HepG2 (cell line): Measurements from ENCODE around the gene DCTN3. TPM values are rescaled to one million over a fixed set of nuclear protein-coding genes. Genes with fewer than 3 reads are reported as not detected.

ENCODE experiments used
- ATAC-seq: fragments of 200-7000 bp; cut with Tn5 transposase; 3 replicates; pipeline ENCODE4 v1.9.1; 2020; ENCODE audit warnings: mild to moderate bottlenecking, moderate library complexity
- BruUV-seq: library from RNA; stranded (reverse); fragments of 400-500 nt; replicated peaks from 2 replicates; lab custom pipeline; 2021; lab: Mats Ljungman, UMichigan
- CTCF ChIA-PET: fragments of 300-600 bp; formaldehyde crosslinking; extraction: SDS; loops from one replicate; lab custom pipeline; 2021; ENCODE audit warnings: low total read pairs, inconsistent platforms, low intra/inter-chr PET ratio; lab: Yijun Ruan, JAX
- POLR2A ChIA-PET: fragments of 350-600 bp; sonication (Branson Sonifier 250); formaldehyde crosslinking; loops from one replicate; lab custom pipeline; 2020; ENCODE audit warnings: antibody characterized with exemption, inconsistent platforms; lab: Yijun Ruan, JAX
- DNase-seq: peaks from one replicate; pipeline ENCODE4 v3.0.0-alpha.2; 2015; ENCODE audit warnings: low spot score
- FAIRE-seq: peaks from 3 replicates; lab custom pipeline; 2011; peaks lifted over from hg19 to GRCh38; lab: Jason Lieb, UNC
- H2AFZ ChIP-seq: one replicate; pipeline ENCODE4 v1.6.1; 2011; ENCODE audit warnings: low read length, inconsistent platforms
- H3K27ac ChIP-seq: fragments of 300-600 bp; 3 replicates; pipeline ENCODE4 v1.8.0; 2011; ENCODE audit warnings: mixed run types, mild to moderate bottlenecking, mixed read lengths, low read length, inconsistent platforms; ENCODE audit not compliant: insufficient read depth; ENCODE audit errors: extremely low read length
- H3K27me3 ChIP-seq, 2 experiments: fragments of 200-600 bp in 1 of 2; 2 replicates in 1 of 2; 3 replicates in 1 of 2; pipeline versions ENCODE4 v1.6.0 to v1.8.0; 2011; ENCODE audit warnings: low read length in 2 of 2, mild to moderate bottlenecking in 2 of 2, moderate library complexity in 2 of 2, inconsistent platforms in 1 of 2; ENCODE audit not compliant: insufficient read depth in 2 of 2, control insufficient read depth in 1 of 2
- H3K36me3 ChIP-seq, 2 experiments: fragments of 200-600 bp in 1 of 2; replicated peaks in 1 of 2; 2 replicates in 1 of 2; 3 replicates in 1 of 2; pipeline versions ENCODE4 v1.5.1 to v1.8.0; 2011; ENCODE audit warnings: low read length in 2 of 2, inconsistent platforms in 1 of 2; ENCODE audit not compliant: insufficient read depth in 2 of 2, control insufficient read depth in 1 of 2
- H3K4me1 ChIP-seq: 2 replicates; pipeline ENCODE4 v1.5.1; 2012; ENCODE audit warnings: low read length, inconsistent platforms; ENCODE audit not compliant: insufficient read depth
- H3K4me2 ChIP-seq: 2 replicates; pipeline ENCODE4 v1.6.0; 2011; ENCODE audit warnings: low read depth, low read length, inconsistent platforms
- H3K4me3 ChIP-seq, 3 experiments: fragments of 200-600 bp in 1 of 3; sonication (generic), shearing (Covaris generic) in 1 of 3; replicated peaks in 1 of 3; 2 replicates each; pipeline ENCODE4 v1.5.1; 2011 to 2016; ENCODE audit warnings: low read length in 3 of 3, inconsistent platforms in 2 of 3, low read depth in 2 of 3, mild to moderate bottlenecking in 2 of 3, control low read depth in 1 of 3, mixed read lengths in 1 of 3; ENCODE audit not compliant: insufficient read depth in 1 of 3
- H3K79me2 ChIP-seq: one replicate; pipeline ENCODE4 v1.6.1; 2011; ENCODE audit warnings: low read length, inconsistent platforms; ENCODE audit not compliant: insufficient read depth
- H3K9ac ChIP-seq: 2 replicates; pipeline ENCODE4 v1.6.0; 2011; ENCODE audit warnings: mild to moderate bottlenecking, low read depth, low read length, inconsistent platforms; ENCODE audit not compliant: insufficient read depth
- H3K9me3 ChIP-seq: 2 replicates; pipeline ENCODE4 v1.5.1; 2012; ENCODE audit warnings: mild to moderate bottlenecking, low read length
- H4K20me1 ChIP-seq: 2 replicates; pipeline ENCODE4 v1.6.0; 2011; ENCODE audit warnings: inconsistent platforms, mild to moderate bottlenecking, low read length, moderate library complexity; ENCODE audit not compliant: insufficient read depth
- ATF2 ChIP-seq: sonication (generic); formaldehyde crosslinking; IDR thresholded peaks from 2 replicates; pipeline ENCODE4 v1.4.0; 2020; ENCODE audit warnings: missing genetic modification reagents
- BORCS8-MEF2B ChIP-seq: sonication (generic); formaldehyde crosslinking; IDR thresholded peaks from 2 replicates; pipeline ENCODE4 v1.8.0; 2022; ENCODE audit warnings: mild to moderate bottlenecking, missing genetic modification reagents
- FOXM1 ChIP-seq: sonication (generic); formaldehyde crosslinking; IDR thresholded peaks from 2 replicates; pipeline ENCODE4 v1.5.0; 2020; ENCODE audit warnings: missing genetic modification reagents
- HIVEP1 ChIP-seq: sonication (generic); formaldehyde crosslinking; IDR thresholded peaks from 2 replicates; pipeline ENCODE4 v1.4.0; 2020; ENCODE audit warnings: mild to moderate bottlenecking, missing genetic modification reagents
- RAD21 ChIP-seq: fragments of 450-650 bp; formaldehyde crosslinking; IDR thresholded peaks from 2 replicates; pipeline ENCODE4 v1.5.0; 2020; ENCODE audit warnings: mild to moderate bottlenecking
- ZNF343 ChIP-seq: sonication (generic); formaldehyde crosslinking; IDR thresholded peaks from 2 replicates; pipeline ENCODE4 v1.4.0; 2020; ENCODE audit warnings: mild to moderate bottlenecking, missing genetic modification reagents
- ZNF350 ChIP-seq: sonication (generic); formaldehyde crosslinking; IDR thresholded peaks from 2 replicates; pipeline ENCODE4 v1.4.0; 2020; ENCODE audit warnings: mild to moderate bottlenecking, low read depth, missing genetic modification reagents, borderline replicate concordance
- ZNF407 ChIP-seq: sonication (generic); formaldehyde crosslinking; IDR thresholded peaks from one replicate; pipeline ENCODE4 v1.5.1; 2020; ENCODE audit warnings: mild to moderate bottlenecking, missing genetic modification reagents; ENCODE audit errors: not compliant biosample characterization
- ZNF563 ChIP-seq: sonication (generic); formaldehyde crosslinking; IDR thresholded peaks from 2 replicates; pipeline ENCODE4 v1.8.0; 2022; ENCODE audit warnings: mild to moderate bottlenecking, moderate library complexity, missing genetic modification reagents
- WGBS: methylation state at CpG from one replicate; pipeline ENCODE4 v1.1.6; 2017; ENCODE audit warnings: low lambda C conversion rate; 5-methylcytosine and 5-hydroxymethylcytosine counted together
- in situ Hi-C: cut with HindIII; loops from 2 replicates; pipeline ENCODE4 v1.10.0; 2017; ENCODE audit warnings: low pct_unique_long_range_greater_than_20kb; ENCODE audit not compliant: extremely low pct_ligation_motif_present
- intact Hi-C: fragments of 100-400 bp; cut with micrococcal nuclease; formaldehyde crosslinking; loops from one replicate; pipeline ENCODE4 v1.10.0; 2022; ENCODE audit not compliant: unreplicated experiment
- polyA plus RNA-seq, 8 experiments: library from polyadenylated mRNA; depleted of rRNA in 3 of 8; stranded (reverse) in 7 of 8; unstranded in 1 of 8; fragments of >200 nt; fragmentation: Illumina TruSeq in 4 of 8; extraction: Trizol in 4 of 8; gene quantifications; 2 replicates each; pipeline versions ENCODE4 v1.2.1 to v1.2.3, GENCODE V29; 2011 to 2016; ENCODE audit warnings: low read depth in 4 of 8, missing spikeins in 1 of 8, mixed read lengths in 1 of 8; ENCODE audit not compliant: insufficient read depth in 1 of 8
- total RNA-seq, 5 experiments: library from RNA; depleted of rRNA; stranded (reverse); fragments of >200 nt; fragmentation: Illumina TruSeq; extraction: Trizol; gene quantifications; 2 replicates each; pipeline ENCODE4 v1.2.3, GENCODE V29; 2016; ENCODE audit warnings: low read depth in 1 of 5
- TF ChIP-seq, protein P1 (sequence below): sonication (generic); formaldehyde crosslinking; IDR thresholded peaks from 2 replicates; pipeline ENCODE4 v1.5.1; 2020; ENCODE audit warnings: mild to moderate bottlenecking, moderate library complexity, missing genetic modification reagents

DCTN3 gene
- total and polyA plus RNA-seq, 2 of the 13 experiments (the other 11 are each of a cell fraction or from before 2014, with no cell fraction given) = 27.4 to 34.5 TPM

GRCh38 chr9:34656992-34657391 lies 36.7 kb upstream of the DCTN3 start:
- no peak for FAIRE-seq
- 57% methylated on average over 4 of the region's 5 CpGs for WGBS
- no peak overlapping the region for H3K9ac ChIP-seq
- DNase-seq = no peak
- no peak overlapping the region for H3K4me2 ChIP-seq
- H3K4me3 ChIP-seq = no peak overlapping the region
- intact Hi-C loops (no loop called here), in situ Hi-C loops (no loop called here)
- POLR2A ChIA-PET = interaction anchor here (1.0 to 2.3 kb wide), 3 partner anchors 8 to 11 kb away, joined by 3 to 14 read pairs (median 5); partner anchors contain the start of gene GALT
- no peak for ATAC-seq
- no peaks in the 10 kb centered on the region for H3K79me2 ChIP-seq
- no peaks in the 10 kb centered on the region for H4K20me1 ChIP-seq
- no peak overlapping the region for H2AFZ ChIP-seq
- no peaks in the 10 kb centered on the region; a peak in 3 of 5 replicates for H3K27me3 ChIP-seq
- H3K4me1 ChIP-seq = peaks cover 23% of the 10 kb centered on the region
- no peak overlapping the region for H3K27ac ChIP-seq
- no peaks in the 10 kb centered on the region for H3K9me3 ChIP-seq
- no peaks in the 10 kb centered on the region for H3K36me3 ChIP-seq
- no TSS peak for BruUV-seq
- CTCF ChIA-PET = no interaction called here
- TF ChIP-seq RAD21 = no peak
- no peak for TF ChIP-seq ZNF563 (CRISPR knock-in tag)
- TF ChIP-seq ZNF407 = no peak
- no peak for TF ChIP-seq HIVEP1
- no peak for TF ChIP-seq FOXM1 (CRISPR knock-in tag)
- no peak for TF ChIP-seq ZNF350 (CRISPR knock-in tag)
- TF ChIP-seq ATF2 (CRISPR knock-in tag) = no peak
- TF ChIP-seq BORCS8-MEF2B = no peak
- TF ChIP-seq, protein P1, sequence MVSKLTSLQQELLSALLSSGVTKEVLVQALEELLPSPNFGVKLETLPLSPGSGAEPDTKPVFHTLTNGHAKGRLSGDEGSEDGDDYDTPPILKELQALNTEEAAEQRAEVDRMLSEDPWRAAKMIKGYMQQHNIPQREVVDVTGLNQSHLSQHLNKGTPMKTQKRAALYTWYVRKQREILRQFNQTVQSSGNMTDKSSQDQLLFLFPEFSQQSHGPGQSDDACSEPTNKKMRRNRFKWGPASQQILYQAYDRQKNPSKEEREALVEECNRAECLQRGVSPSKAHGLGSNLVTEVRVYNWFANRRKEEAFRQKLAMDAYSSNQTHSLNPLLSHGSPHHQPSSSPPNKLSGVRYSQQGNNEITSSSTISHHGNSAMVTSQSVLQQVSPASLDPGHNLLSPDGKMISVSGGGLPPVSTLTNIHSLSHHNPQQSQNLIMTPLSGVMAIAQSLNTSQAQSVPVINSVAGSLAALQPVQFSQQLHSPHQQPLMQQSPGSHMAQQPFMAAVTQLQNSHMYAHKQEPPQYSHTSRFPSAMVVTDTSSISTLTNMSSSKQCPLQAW = no peak
- no peak for TF ChIP-seq ZNF343 (CRISPR knock-in tag)
